Large intestine (tissue), 3 donors: ENCODE measurements around the gene SF3B5. TPM values are rescaled to one million over a fixed set of nuclear protein-coding genes. Genes with fewer than 3 reads are reported as not detected.
"Not testable (repeated sequence)": the region's sequence is repeated elsewhere in the genome, so short reads cannot be mapped to it uniquely, and the experiment has no call there.

ENCODE experiments used
- DNase-seq, 2 donors: peaks; one replicate each; pipeline versions ENCODE4 v3.0.0 to v3.0.0-alpha.2; 2013
- H3K27ac ChIP-seq: one replicate; pipeline ENCODE4 v1.5.1; 2013; ENCODE audit warnings: low read length
- H3K27me3 ChIP-seq: 2 replicates; pipeline ENCODE4 v1.6.1; 2013; ENCODE audit warnings: low read length; ENCODE audit not compliant: control insufficient read depth, insufficient read depth
- H3K36me3 ChIP-seq: 2 replicates; pipeline ENCODE4 v1.6.1; 2013; ENCODE audit warnings: low read length; ENCODE audit not compliant: control insufficient read depth, insufficient read depth
- H3K4me1 ChIP-seq: one replicate; pipeline ENCODE4 v1.6.1; 2013; ENCODE audit warnings: low read length; ENCODE audit not compliant: control insufficient read depth, insufficient read depth
- H3K4me3 ChIP-seq: one replicate; pipeline ENCODE4 v1.5.1; 2013; ENCODE audit warnings: low read length
- H3K9me3 ChIP-seq: one replicate; pipeline ENCODE4 v1.6.1; 2013; ENCODE audit warnings: mild to moderate bottlenecking, low read depth, low read length, moderate library complexity; ENCODE audit not compliant: control insufficient read depth
- WGBS: methylation state at CpG from one replicate; pipeline ENCODE4 v1.1.5; 2013; ENCODE audit warnings: low lambda C conversion rate; ENCODE audit not compliant: insufficient coverage; 5-methylcytosine and 5-hydroxymethylcytosine counted together
- polyA plus RNA-seq: library from polyadenylated mRNA; unstranded; fragments of 120-200 nt; gene quantifications from one replicate; pipeline ENCODE4 v1.2.1, GENCODE V29; 2013

The SF3B5 gene
- polyA plus RNA-seq, 1 donor, result 139 TPM

GRCh38 chr6:144049386-144049785 is 46.0 kb downstream of the SF3B5 start:
- no peaks in the 10 kb centered on the region for H3K9me3 ChIP-seq
- H3K27me3 ChIP-seq, result no peaks in the 10 kb centered on the region
- no CpG with 5 or more reads among the region's 1 CpG for WGBS
- H3K4me1 ChIP-seq, result no peaks in the 10 kb centered on the region
- no peak overlapping the region for H3K27ac ChIP-seq
- H3K36me3 ChIP-seq, result no peaks in the 10 kb centered on the region
- H3K4me3 ChIP-seq, result no peak overlapping the region
- DNase-seq, result no peak

GRCh38 chr6:144047688-144048087 is 47.7 kb downstream of the SF3B5 start:
- Histone ChIP-seq H3K4me1 (no peaks in the 10 kb centered on the region), H3K9me3 (no peaks in the 10 kb centered on the region), H3K27ac (no peak overlapping the region), H3K4me3 (no peak overlapping the region), H3K27me3 (no peaks in the 10 kb centered on the region), H3K36me3 (no peaks in the 10 kb centered on the region)
- no peak for DNase-seq
- WGBS, result no CpG with 5 or more reads among the region's 1 CpG

GRCh38 chr6:144046672-144047071 is 48.7 kb downstream of the SF3B5 start:
- not testable (repeated sequence) for H3K36me3 ChIP-seq, DNase-seq, H3K4me1 ChIP-seq, H3K27ac ChIP-seq, H3K27me3 ChIP-seq, H3K9me3 ChIP-seq, H3K4me3 ChIP-seq
- WGBS, result no CpG with 5 or more reads among the region's 8 CpGs

GRCh38 chr6:144044989-144045388 is 50.4 kb downstream of the SF3B5 start:
- WGBS, result no CpG with 5 or more reads among the region's 2 CpGs
- not testable (repeated sequence) for H3K4me3 ChIP-seq, H3K9me3 ChIP-seq, H3K27me3 ChIP-seq, H3K4me1 ChIP-seq, H3K27ac ChIP-seq, DNase-seq, H3K36me3 ChIP-seq

Other genes with a start within 250 kb of the SF3B5 start
- not detected for gene ZC2HC1B, start 231.1 kb downstream of the SF3B5 start, polyA plus RNA-seq
- 126 TPM for gene PLAGL1, start 87.3 kb downstream of the SF3B5 start, polyA plus RNA-seq
- 2.6 TPM for gene STX11, start 54.9 kb upstream of the SF3B5 start, polyA plus RNA-seq
- 50.8 TPM for gene UTRN, start 189.8 kb upstream of the SF3B5 start, polyA plus RNA-seq